ENCODE measurements around the gene VAMP7. TPM values are rescaled to one million over a fixed set of nuclear protein-coding genes. Genes with fewer than 3 reads are reported as not detected.
A peak's percentile ranks its signal among the peaks of the same experiment; 100 is the strongest.

The VAMP7 gene
- total and polyA plus RNA-seq, 12 donors: 14.0 to 73.6 (median 38.1) TPM

DNA sequence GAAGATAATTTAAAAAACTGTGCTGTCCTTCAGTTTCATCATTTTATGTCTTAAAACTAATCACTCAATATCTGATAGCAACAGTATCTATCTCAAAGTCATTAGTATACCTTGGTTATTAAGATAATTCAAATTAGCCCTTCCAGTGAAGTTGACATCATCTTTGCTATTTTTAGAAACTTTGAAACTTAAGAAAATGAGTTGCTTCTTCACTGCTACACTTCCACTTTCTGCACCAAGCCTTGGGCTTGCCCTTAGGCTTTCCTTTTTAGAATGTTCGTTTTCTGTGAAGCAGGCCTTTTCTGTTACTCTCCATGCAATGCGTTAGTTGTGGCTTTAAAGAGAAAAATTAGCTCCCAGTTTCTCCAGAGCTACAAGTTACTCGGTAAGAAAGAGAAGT lies 4.4 kb upstream of the VAMP7 start:
- TF ChIP-seq, protein P1, sequence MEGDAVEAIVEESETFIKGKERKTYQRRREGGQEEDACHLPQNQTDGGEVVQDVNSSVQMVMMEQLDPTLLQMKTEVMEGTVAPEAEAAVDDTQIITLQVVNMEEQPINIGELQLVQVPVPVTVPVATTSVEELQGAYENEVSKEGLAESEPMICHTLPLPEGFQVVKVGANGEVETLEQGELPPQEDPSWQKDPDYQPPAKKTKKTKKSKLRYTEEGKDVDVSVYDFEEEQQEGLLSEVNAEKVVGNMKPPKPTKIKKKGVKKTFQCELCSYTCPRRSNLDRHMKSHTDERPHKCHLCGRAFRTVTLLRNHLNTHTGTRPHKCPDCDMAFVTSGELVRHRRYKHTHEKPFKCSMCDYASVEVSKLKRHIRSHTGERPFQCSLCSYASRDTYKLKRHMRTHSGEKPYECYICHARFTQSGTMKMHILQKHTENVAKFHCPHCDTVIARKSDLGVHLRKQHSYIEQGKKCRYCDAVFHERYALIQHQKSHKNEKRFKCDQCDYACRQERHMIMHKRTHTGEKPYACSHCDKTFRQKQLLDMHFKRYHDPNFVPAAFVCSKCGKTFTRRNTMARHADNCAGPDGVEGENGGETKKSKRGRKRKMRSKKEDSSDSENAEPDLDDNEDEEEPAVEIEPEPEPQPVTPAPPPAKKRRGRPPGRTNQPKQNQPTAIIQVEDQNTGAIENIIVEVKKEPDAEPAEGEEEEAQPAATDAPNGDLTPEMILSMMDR (IDR thresholded peaks at IDR 0.05): no peak
- TF ChIP-seq POLR2A (IDR thresholded peaks at IDR 0.05): no peak
- no peaks in the 10 kb centered on the region for H3K4me1 ChIP-seq (replicated peaks in 1 of 2)
- intact Hi-C loops (cut with DNase I): no loop called here
- no peaks in the 10 kb centered on the region for H3K9me3 ChIP-seq (replicated peaks in 1 of 3)
- H3K36me3 ChIP-seq (replicated peaks in 1 of 2): no peaks in the 10 kb centered on the region
- no peak overlapping the region for H3K4me3 ChIP-seq
- H3K27ac ChIP-seq: no peak overlapping the region
- DNase-seq: no peak
- WGBS, 4 donors: 43 to 56% (median 48%) methylated on average over 3 of the region's 3 CpGs
- H3K27me3 ChIP-seq: peaks cover 3% of the 10 kb centered on the region

DNA sequence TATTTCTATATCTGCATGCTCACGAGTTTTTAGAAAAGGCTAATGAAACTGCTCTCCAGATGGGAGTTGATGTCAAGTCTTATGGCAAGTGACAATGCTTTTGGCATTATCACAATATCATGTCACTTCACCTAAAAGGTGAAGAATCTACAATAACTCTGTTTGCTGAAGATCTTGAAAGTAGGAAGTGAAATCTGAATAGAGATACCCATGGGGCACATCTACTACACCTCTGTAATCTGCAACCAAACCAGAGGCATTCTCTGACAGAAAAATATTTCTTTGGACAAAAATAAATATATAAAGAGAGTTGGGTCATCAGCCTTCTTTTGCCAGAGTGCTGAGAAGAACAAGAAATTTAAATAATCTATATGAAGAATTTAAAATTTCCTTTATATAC lies 3.9 kb upstream of the VAMP7 start:
- Histone ChIP-seq H3K4me3 (no peak overlapping the region), H3K27me3 (peaks cover 3% of the 10 kb centered on the region), H3K36me3 (replicated peaks in 1 of 2) (no peaks in the 10 kb centered on the region), H3K4me1 (replicated peaks in 1 of 2) (peaks cover 4% of the 10 kb centered on the region in 2 donors), H3K27ac (no peak overlapping the region), H3K9me3 (replicated peaks in 1 of 3) (no peaks in the 10 kb centered on the region)
- no peak for TF ChIP-seq POLR2A (IDR thresholded peaks at IDR 0.05)
- TF ChIP-seq, protein P1 (IDR thresholded peaks at IDR 0.05): no peak
- WGBS, 4 donors: 24 to 42% (median 32%) methylated on average over 1 of the region's 1 CpG
- intact Hi-C loops (cut with DNase I): no loop called here
- no peak for DNase-seq

DNA sequence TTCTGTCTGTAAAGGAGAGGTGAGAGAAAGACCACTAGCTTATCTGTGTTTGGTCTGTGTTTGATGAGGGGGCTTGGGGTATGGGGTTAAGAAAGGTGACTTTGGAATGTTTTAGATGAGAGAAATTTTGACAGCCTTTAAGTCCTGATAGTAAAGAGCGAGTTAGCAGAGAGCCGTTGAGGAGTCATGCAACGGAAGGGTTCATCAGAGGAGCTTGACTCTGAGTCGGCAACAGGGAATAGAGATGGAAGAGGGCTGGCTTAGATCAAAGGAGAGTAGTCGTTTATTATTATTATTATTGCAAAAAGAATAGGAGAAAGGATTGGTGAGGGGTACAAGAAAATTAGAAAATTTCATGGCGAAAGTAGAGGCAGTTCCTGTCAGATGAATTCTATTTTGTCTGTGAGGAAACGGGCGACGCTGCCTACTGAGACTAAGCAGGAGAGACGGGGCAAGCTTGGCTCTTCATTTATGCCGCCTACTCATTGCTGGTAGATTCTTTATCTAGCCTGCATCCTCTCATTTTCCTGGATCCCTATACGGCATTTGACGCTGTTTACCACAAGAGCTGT lies 473 bp upstream of the VAMP7 start:
- TF ChIP-seq, protein P1 (IDR thresholded peaks at IDR 0.05): no peak
- no peak for TF ChIP-seq POLR2A (IDR thresholded peaks at IDR 0.05)
- WGBS, 4 donors: 27 to 37% (median 30%) methylated on average over 13 of the region's 13 CpGs
- Histone ChIP-seq H3K27me3 (no peaks in the 10 kb centered on the region), H3K4me3 (peak overlapping the region in 2 of 4 donors; percentile 43 to 77), H3K36me3 (replicated peaks in 1 of 2) (no peaks in the 10 kb centered on the region), H3K27ac (peak overlapping the region in 3 of 5 donors; percentile 47 to 92 (median 78)), H3K9me3 (replicated peaks in 1 of 3) (no peaks in the 10 kb centered on the region), H3K4me1 (replicated peaks in 1 of 2) (peaks cover 4 to 9% of the 10 kb centered on the region in 2 donors)
- DNase-seq: no peak
- intact Hi-C loops (cut with DNase I): no loop called here

DNA sequence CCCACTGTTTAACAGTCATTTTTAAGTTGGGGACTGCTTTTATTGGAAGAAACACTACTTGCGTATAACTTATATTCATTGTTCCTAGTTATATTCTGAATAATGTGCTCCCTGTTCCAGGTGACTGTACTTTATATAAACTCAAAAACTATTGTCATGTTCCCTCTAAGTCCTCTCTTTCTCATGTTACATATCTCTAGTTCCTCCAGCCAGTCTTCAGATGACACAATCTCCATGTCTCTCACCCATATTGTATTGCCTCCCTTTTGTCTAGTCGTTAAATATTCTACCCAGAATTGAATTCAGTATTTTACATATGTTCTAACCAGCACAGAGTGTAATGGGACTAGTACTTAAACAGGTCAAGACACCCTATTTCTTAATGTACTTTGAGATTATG lies 5.3 kb downstream of the VAMP7 start:
- no peaks in the 10 kb centered on the region for H3K27me3 ChIP-seq
- no peak overlapping the region for H3K27ac ChIP-seq
- 76 to 82% (median 81%) methylated on average over 2 of the region's 2 CpGs for WGBS, 4 donors
- peaks cover 4 to 18% of the 10 kb centered on the region in 2 donors for H3K4me1 ChIP-seq (replicated peaks in 1 of 2)
- intact Hi-C loops (cut with DNase I): no loop called here
- H3K9me3 ChIP-seq (replicated peaks in 1 of 3): no peaks in the 10 kb centered on the region
- TF ChIP-seq POLR2A (IDR thresholded peaks at IDR 0.05): no peak
- TF ChIP-seq, protein P1 (IDR thresholded peaks at IDR 0.05): no peak
- peaks cover 0 to 5% of the 10 kb centered on the region in 2 donors for H3K36me3 ChIP-seq (replicated peaks in 1 of 2)
- no peak overlapping the region for H3K4me3 ChIP-seq
- no peak for DNase-seq

Measured in adrenal gland (tissue), 12 donors.